CD4-positive, alpha-beta T cell treated with Interleukin-6 for 4 hours (primary cell): Measurements from ENCODE around the gene ZBTB48.
"Not testable (repeated sequence)": the region's sequence is repeated elsewhere in the genome, so short reads cannot be mapped to it uniquely, and the experiment has no call there.

ENCODE experiments used
- DNase-seq: peaks from one replicate; pipeline ENCODE4 v3.0.0-alpha.2; 2020; ENCODE audit warnings: mixed read lengths

Gene ZBTB48

GRCh38 chr1:6592865-6593593, 13.2 kb downstream of the ZBTB48 start:
- no peak for DNase-seq

- DNase-seq: no peak
These were observed 14.0 kb downstream of the ZBTB48 start for GRCh38 chr1:6593810-6594209.

- DNase-seq: no peak
These were observed 15.4 kb downstream of the ZBTB48 start for GRCh38 chr1:6594977-6595740.

- no peak for DNase-seq
These were observed 16.6 kb downstream of the ZBTB48 start for GRCh38 chr1:6596351-6596750.

- DNase-seq: no peak
These were observed 17.3 kb downstream of the ZBTB48 start for GRCh38 chr1:6596886-6597776.

- no peak for DNase-seq
These were observed 18.0 kb downstream of the ZBTB48 start for GRCh38 chr1:6597777-6598131.

- peak; percentile 74 for DNase-seq
These were observed 19.6 kb downstream of the ZBTB48 start for GRCh38 chr1:6599141-6599975.

- DNase-seq: not testable (repeated sequence)
These were observed 20.2 kb downstream of the ZBTB48 start for GRCh38 chr1:6599991-6600390.

GRCh38 chr1:6600410-6601048, 20.7 kb downstream of the ZBTB48 start:
- no peak for DNase-seq

- peak; percentile 83 for DNase-seq
These were observed 21.5 kb downstream of the ZBTB48 start for GRCh38 chr1:6601049-6601922.

GRCh38 chr1:6601923-6602668, 22.3 kb downstream of the ZBTB48 start:
- peak; percentile 50 for DNase-seq

GRCh38 chr1:6602669-6603237, 23.0 kb downstream of the ZBTB48 start, which contains the start of gene KLHL21:
Gene KLHL21 (minus strand): TSS chr1:6602869. CDS start chr1:6602817, 52 bp downstream.
- peak; percentile 93 for DNase-seq

- peak; percentile 62 for DNase-seq
These were observed 23.6 kb downstream of the ZBTB48 start for GRCh38 chr1:6603238-6603914.

- DNase-seq: peak; percentile 43
These were observed 24.2 kb downstream of the ZBTB48 start for GRCh38 chr1:6603915-6604558.

GRCh38 chr1:6612641-6613360, 33.0 kb downstream of the ZBTB48 start:
- no peak for DNase-seq

- DNase-seq: peak; percentile 99
These were observed 33.7 kb downstream of the ZBTB48 start, which contains the start of gene PHF13 for GRCh38 chr1:6613361-6614018. Gene PHF13 (plus strand): TSS chr1:6613731. CDS start chr1:6614067, 336 bp downstream.
